ENCODE data around the gene FAU.
A peak's percentile ranks its signal among the peaks of the same experiment; 100 is the strongest.

FAU gene

DNA sequence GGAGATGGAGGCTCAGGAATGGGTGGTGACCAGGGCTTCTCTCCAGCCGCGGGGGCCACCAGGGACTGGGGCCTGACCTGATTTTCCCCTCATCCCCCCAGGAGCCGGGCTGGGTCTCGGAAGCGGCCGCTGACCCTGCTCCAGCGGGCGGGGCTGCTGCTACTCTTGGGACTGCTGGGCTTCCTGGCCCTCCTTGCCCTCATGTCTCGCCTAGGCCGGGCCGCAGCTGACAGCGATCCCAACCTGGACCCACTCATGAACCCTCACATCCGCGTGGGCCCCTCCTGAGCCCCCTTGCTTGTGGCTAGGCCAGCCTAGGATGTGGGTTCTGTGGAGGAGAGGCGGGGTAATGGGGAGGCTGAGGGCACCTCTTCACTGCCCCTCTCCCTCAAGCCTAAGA is 34.1 kb downstream of the FAU start:
- TF ChIP-seq, protein P1, sequence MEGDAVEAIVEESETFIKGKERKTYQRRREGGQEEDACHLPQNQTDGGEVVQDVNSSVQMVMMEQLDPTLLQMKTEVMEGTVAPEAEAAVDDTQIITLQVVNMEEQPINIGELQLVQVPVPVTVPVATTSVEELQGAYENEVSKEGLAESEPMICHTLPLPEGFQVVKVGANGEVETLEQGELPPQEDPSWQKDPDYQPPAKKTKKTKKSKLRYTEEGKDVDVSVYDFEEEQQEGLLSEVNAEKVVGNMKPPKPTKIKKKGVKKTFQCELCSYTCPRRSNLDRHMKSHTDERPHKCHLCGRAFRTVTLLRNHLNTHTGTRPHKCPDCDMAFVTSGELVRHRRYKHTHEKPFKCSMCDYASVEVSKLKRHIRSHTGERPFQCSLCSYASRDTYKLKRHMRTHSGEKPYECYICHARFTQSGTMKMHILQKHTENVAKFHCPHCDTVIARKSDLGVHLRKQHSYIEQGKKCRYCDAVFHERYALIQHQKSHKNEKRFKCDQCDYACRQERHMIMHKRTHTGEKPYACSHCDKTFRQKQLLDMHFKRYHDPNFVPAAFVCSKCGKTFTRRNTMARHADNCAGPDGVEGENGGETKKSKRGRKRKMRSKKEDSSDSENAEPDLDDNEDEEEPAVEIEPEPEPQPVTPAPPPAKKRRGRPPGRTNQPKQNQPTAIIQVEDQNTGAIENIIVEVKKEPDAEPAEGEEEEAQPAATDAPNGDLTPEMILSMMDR (IDR thresholded peaks at IDR 0.05; ENCODE audit: low read depth, low read length, missing control alignments) = no peak
- no peak overlapping the region for H3K4me3 ChIP-seq (ENCODE audit: low read depth, low read length)
- DNase-seq (ENCODE audit: low read depth) = no peak

DNA sequence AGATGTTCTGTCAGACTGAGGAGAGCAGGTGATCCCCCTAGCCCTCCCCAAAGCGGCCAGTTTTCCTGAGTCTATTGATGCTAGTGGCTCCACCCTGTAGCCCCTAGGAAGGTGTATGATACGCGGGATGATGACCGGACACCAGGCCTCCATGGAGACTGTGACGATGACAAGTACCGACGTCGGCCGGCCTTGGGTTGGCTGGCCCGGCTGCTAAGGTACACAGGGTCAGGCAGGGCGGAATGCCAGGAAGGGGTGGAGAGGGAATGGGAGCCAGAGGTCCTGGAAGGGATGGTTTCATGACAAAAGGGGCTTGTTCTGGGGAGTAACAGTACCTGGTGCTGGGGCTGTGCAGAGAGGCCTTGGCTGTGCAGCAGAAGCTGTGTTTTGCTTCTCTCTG is 34.7 kb downstream of the FAU start:
- TF ChIP-seq, protein P1 (IDR thresholded peaks at IDR 0.05; ENCODE audit: low read depth, low read length, missing control alignments) = no peak
- DNase-seq (ENCODE audit: low read depth) = no peak
- no peak overlapping the region for H3K4me3 ChIP-seq (ENCODE audit: low read depth, low read length)

GRCh38 chr11:65086809-65087208 is 35.1 kb downstream of the FAU start:
- TF ChIP-seq, protein P1 (IDR thresholded peaks at IDR 0.05; ENCODE audit: low read depth, low read length, missing control alignments) = no peak
- no peak for DNase-seq (ENCODE audit: low read depth)
- H3K4me3 ChIP-seq (ENCODE audit: low read depth, low read length) = no peak overlapping the region

DNA sequence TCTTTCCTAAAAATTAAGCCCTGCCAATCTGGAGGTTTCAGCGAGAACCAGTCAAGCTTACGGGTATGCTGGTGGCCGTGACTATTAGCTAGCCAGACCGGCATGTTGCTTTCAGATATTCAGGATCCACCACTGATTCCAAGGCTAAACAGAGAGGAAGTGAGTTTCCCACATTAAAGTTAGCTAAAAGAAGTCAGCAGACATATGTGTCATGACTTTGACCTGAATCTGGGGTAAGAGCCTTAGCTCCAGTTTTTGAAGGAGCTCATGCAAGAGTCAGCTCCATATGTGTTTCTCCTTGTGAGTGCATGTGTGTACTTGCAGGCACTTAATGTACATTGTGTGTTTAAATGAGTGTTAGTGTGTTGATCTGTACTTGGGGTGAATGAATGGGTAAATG is 36.5 kb downstream of the FAU start:
- H3K4me3 ChIP-seq (ENCODE audit: low read depth, low read length) = no peak overlapping the region; the same call in 1 of the 2 replicates
- TF ChIP-seq, protein P1 (IDR thresholded peaks at IDR 0.05; ENCODE audit: low read depth, low read length, missing control alignments) = no peak
- DNase-seq (ENCODE audit: low read depth) = no peak

DNA sequence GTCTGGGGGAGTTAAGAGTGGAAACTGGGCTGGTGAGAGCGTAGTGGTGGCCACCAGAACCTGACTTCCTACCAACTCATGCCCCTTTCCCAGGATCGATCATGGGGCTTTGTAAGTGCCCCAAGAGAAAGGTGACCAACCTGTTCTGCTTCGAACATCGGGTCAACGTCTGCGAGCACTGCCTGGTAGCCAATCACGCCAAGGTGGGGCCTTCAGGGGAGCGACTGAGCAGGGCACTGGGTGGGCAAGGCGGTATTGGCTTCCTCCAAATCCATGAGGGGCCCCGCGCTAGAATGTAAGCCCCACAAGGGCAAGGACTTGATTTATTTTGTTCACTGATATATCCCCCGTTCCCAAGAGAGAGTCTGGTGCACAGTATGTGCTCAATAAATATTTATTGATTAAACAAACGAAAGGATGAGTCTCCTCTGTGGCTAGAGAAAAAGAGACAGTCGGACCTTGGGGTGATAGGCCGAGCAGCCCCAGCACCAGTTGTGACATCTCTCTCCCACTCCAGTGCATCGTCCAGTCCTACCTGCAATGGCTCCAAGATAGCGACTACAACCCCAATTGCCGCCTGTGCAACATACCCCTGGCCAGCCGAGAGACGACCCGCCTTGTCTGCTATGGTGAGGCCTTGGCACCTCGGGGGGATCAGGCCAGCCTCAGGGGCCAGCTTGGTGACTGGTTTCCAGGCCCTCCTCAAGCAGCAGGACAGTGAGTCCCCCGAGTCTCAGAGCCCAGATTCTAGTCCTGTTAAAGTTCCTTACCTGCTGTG is 37.1 kb downstream of the FAU start:
- peak overlapping the region; percentile 92 for H3K4me3 ChIP-seq (ENCODE audit: low read depth, low read length)
- TF ChIP-seq, protein P1 (IDR thresholded peaks at IDR 0.05; ENCODE audit: low read depth, low read length, missing control alignments) = no peak
- DNase-seq (ENCODE audit: low read depth) = no peak

- peak within 1 kb of the TSS; percentile 92 for H3K4me3 ChIP-seq (ENCODE audit: low read depth, low read length)
- DNase-seq (ENCODE audit: low read depth) = peak; percentile 85
- TF ChIP-seq, protein P1 (IDR thresholded peaks at IDR 0.05; ENCODE audit: low read depth, low read length, missing control alignments) = no peak
These were observed 37.9 kb downstream of the FAU start, which contains the start of the genes CDCA5 and ZFPL1 for GRCh38 chr11:65083834-65084597. Gene CDCA5 (minus strand): TSS chr11:65084040. CDS start chr11:65083978, 62 bp downstream. Gene ZFPL1 (plus strand): TSS chr11:65084222. CDS start chr11:65084699, 477 bp downstream.

Data from GM12864 (cell line).